ENCODE measurements around the gene PRDM2.

PRDM2 gene

DNA sequence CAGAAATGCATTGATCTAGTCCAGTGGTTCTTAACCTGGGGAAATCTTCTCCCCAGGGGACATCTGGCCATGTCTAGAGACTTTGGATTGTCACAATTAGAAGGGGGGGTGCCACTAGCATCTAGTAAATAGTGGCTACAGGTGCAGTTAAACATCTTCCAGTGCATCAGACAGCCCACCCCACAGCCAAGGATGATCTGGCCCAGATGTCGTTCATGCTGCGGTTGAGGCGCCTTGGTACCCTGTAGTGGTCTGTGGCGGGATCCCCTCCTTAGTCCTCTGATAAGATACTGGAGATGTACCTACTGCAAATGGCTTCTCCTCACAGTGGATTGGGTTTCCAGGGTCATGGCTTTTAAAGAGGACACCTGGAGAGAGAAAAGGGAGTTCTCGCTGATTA lies 69.8 kb downstream of the PRDM2 start:
- no peak for FAIRE-seq

DNA sequence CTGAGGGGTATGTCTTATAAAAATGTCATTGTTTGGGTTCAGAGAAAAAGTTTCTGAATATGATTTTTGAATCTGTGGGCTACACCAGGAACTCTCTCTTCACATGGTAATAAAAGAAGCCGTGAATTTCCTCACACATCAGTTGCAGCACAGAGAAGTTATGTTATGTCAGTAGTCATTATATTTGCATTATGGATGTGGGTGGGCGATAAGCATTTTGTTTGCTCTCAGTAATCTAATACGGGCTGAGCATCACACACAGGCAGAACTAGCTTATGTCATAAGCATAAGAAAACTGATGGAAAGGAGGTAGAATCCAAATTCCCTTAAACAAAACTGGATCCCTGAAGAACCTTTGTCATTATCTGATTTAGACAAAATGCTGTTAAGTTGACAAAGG lies 70.8 kb downstream of the PRDM2 start:
- no peak for FAIRE-seq

DNA sequence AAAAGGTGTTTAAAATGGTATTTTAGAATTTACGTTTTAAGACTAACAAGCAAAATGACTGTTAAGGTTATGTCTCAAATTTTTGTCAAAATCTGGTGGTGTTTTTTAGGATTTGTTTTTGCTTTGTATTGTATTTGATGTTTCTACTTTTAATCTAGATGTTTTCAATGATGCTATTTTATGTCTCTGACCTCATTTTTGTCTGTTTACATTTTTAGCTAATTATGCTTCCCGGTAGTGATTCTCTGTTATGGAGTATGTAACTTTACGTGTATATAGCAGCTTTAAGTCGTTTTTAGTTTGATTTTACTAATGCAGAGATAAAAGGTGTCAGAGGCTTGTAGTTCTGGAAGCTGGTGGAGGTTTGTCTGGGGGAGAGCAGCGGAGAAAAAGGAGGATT lies 71.8 kb downstream of the PRDM2 start:
- FAIRE-seq = no peak

DNA sequence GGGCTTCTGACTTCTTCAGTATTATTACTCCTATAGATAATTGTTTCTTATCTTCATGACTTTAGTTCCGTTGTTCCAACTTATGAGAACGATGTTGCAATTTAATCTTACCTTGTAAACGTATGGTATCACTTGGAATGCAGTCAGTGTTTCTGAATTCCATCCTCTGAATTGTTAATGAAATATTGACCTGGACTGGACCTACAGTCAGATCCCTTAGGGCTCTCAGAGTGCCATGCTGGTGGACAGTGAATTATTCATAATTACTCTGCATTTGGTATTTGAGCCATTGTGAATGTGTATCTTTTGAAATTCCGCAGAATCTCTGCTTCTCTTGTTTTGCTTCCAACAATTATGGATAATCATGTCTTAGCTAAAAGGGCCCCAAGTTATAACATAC lies 72.3 kb downstream of the PRDM2 start:
- no peak for FAIRE-seq

DNA sequence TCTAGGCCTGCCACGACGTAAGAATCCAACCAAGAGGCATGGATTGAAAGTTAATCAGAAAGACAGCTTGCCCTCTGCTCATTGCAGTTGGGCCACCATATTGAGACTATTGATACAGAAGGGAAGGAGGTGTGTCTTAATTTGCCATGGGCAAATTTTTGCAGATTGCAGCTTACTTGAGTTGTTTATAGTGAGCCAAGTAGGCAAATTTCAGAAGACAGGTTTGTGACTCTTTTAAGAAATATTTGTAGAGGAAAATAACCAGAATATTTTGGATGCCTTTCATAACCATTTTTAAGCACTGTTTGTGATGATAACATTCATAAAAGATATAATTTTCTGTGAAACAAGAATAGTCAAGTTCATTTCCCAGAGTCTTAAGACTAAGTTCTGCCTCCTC lies 74.1 kb downstream of the PRDM2 start:
- no peak for FAIRE-seq

DNA sequence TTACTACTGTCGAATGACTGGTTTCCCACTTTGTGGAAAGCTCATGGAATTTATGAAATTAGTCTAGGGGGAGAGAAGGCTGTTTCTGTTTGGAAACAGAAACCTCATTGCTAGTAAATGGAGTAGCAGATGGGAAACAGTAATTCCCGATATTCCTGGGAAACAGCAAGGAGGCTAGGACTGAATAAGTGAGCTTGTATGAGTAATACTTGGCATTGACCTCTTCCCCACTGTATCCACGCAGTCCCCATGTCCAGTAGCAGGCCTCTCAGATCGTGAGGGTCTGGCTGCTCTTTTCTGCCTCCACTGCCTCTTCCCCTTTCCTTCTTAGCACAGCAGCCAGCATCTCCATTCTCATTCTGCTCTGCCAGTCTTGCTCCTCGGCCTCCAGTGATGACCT lies 75.5 kb downstream of the PRDM2 start:
- FAIRE-seq = no peak

DNA sequence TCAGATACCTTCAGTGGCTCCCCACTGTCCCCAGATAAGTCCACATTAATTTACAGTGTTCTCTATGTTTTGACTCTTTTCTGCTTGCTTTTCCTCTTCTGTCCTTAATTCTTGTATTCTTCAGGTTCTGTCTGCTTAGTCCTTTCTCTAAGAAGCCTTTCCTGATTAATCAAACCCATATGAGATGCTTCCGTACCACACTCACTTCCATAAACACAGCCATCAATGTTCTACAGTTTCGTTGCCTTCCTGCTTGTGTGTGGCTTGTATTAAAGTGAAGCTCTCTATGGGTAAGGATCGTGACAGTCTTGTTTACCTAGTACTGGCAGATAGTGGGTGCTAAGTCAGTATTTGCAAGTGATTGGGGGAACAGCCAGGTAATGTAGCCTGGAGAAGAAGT lies 75.9 kb downstream of the PRDM2 start:
- FAIRE-seq = no peak

DNA sequence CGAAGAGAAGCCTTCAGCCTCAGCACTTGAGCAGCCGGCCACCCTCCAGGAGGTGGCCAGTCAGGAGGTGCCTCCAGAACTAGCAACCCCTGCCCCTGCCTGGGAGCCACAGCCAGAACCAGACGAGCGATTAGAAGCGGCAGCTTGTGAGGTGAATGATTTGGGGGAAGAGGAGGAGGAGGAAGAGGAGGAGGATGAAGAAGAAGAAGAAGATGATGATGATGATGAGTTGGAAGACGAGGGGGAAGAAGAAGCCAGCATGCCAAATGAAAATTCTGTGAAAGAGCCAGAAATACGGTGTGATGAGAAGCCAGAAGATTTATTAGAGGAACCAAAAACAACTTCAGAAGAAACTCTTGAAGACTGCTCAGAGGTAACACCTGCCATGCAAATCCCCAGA lies 78.4 kb downstream of the PRDM2 start:
- FAIRE-seq = no peak

DNA sequence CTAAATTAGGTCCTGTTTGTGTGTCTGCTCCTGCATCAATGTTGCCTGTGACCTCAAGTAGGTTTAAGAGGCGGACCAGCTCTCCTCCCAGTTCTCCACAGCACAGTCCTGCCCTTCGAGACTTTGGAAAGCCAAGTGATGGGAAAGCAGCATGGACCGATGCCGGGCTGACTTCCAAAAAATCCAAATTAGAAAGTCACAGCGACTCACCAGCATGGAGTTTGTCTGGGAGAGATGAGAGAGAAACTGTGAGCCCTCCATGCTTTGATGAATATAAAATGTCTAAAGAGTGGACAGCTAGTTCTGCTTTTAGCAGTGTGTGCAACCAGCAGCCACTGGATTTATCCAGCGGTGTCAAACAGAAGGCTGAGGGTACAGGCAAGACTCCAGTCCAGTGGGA lies 79.9 kb downstream of the PRDM2 start:
- no peak for FAIRE-seq

DNA sequence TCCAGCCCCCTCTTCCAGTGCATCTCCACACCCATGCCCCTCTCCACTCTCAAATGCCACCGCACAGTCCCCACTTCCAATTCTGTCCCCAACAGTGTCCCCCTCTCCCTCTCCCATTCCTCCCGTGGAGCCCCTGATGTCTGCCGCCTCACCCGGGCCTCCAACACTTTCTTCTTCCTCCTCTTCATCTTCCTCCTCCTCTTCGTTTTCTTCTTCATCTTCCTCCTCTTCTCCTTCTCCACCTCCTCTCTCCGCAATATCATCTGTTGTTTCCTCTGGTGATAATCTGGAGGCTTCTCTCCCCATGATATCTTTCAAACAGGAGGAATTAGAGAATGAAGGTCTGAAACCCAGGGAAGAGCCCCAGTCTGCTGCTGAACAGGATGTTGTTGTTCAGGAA lies 80.8 kb downstream of the PRDM2 start:
- FAIRE-seq = no peak

DNA sequence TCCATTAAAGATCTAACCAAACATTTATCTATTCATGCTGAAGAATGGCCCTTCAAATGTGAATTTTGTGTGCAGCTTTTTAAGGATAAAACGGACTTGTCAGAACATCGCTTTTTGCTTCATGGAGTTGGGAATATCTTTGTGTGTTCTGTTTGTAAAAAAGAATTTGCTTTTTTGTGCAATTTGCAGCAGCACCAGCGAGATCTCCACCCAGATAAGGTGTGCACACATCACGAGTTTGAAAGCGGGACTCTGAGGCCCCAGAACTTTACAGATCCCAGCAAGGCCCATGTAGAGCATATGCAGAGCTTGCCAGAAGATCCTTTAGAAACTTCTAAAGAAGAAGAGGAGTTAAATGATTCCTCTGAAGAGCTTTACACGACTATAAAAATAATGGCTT lies 81.2 kb downstream of the PRDM2 start:
- FAIRE-seq = no peak

DNA sequence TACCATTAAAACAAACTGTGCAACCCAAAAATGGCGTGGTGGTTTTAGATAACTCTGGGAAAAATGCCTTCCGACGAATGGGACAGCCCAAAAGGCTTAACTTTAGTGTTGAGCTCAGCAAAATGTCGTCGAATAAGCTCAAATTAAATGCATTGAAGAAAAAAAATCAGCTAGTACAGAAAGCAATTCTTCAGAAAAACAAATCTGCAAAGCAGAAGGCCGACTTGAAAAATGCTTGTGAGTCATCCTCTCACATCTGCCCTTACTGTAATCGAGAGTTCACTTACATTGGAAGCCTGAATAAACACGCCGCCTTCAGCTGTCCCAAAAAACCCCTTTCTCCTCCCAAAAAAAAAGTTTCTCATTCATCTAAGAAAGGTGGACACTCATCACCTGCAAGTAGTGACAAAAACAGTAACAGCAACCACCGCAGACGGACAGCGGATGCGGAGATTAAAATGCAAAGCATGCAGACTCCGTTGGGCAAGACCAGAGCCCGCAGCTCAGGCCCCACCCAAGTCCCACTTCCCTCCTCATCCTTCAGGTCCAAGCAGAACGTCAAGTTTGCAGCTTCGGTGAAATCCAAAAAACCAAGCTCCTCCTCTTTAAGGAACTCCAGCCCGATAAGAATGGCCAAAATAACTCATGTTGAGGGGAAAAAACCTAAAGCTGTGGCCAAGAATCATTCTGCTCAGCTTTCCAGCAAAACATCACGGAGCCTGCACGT lies 82.1 kb downstream of the PRDM2 start:
- no peak for FAIRE-seq

DNA sequence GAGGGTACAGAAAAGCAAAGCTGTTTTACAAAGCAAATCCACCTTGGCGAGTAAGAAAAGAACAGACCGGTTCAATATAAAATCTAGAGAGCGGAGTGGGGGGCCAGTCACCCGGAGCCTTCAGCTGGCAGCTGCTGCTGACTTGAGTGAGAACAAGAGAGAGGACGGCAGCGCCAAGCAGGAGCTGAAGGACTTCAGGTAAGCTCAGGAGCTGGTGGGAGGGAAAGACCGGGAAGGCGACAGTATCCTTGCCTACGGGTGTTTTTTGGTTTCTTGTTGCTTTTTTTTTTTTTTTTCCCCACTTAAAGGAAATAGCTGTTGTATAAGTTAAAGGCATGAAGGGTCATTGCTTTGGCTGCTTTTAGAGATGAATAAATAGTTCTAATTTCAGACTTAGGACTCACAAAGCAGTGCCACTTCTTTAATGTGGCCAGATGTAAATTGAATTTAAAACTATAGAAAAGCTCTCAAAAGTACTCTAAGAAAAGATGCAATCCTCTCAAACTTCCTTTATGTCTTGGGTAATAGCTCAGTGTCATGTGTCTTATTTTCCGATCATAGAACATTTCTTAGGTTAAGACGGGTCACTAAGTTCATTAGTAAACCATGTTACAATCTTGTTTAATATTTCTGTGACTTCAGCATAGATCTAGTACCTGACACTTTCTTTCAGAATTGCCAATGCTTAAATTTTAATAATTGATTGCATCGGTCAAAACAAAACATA lies 82.8 kb downstream of the PRDM2 start:
- FAIRE-seq = no peak

DNA sequence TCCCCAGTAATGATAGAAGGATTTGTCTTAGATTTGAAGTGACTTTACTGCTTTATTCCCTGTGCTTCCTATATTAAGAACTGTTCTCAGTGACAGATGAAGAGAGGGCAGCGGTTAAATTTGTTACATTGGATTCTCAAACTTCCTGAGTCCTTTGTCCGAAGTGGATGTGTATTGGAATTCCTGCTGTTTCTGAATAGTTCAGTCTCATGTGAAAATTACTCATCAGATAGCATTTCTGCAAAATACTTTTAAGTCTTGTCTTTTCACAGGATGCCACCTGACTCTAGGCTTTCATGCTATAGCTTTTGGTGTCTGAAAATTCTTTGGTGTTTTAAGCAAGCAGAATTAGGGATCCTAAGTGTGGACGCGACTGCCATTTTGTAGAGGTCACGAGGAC lies 83.6 kb downstream of the PRDM2 start:
- no peak for FAIRE-seq

DNA sequence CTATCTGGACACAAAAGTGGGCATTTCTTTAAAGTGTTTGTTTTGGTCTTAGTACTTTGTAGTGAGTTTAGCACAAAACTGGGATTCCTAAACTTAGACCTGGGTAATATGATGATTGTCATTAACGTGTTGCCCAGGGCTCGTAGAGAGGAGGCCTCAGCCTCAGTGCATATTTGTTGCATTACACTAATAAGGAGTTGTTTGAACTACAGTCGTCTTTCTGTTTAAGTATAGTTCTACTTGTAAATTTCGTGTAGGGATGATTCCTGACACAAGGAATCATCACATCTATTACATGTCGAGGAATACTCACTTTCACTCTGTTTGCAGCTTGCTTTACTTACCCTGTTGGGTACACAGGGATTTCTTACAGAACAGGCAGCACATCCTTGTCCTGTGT lies 85.0 kb downstream of the PRDM2 start:
- FAIRE-seq = no peak

DNA sequence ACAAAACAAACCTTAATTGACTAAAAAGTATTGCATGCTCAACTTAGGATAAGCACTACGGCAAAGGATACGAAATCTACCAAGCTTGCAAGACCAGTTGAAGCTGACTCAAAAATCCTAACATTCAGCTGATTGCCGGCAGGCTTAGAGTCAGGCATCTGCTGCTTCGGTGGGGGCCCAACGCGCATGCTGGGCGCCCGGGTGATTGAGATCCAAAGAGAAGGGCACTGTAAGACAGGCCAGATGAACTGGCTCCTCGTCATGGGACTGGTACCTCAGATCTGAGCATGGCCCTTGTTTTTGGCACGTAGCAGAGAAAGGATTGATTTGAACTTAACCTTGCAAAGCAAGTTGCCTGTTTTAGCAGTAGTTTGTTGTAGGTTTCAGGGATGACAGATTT lies 86.6 kb downstream of the PRDM2 start:
- no peak for FAIRE-seq

DNA sequence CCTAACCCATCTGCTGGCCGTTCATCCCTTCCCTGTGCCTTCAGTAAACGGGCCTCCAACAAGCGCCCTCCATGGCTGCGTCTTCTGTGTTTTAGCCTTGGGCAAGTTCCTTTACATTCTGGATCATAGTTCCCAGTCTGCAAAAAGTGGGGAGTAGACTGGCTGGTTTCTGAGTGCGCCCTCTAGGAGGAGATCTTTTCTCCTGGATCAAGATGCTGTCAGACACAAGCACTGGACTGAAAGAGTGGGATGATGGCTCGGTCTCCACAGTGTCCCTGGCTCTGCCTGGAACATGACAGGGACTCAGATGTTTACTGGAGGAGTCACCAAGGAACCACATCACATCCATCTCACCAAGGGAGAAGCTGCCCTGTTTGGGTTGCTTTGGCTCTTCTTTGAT lies 88.8 kb downstream of the PRDM2 start:
- FAIRE-seq = no peak

DNA sequence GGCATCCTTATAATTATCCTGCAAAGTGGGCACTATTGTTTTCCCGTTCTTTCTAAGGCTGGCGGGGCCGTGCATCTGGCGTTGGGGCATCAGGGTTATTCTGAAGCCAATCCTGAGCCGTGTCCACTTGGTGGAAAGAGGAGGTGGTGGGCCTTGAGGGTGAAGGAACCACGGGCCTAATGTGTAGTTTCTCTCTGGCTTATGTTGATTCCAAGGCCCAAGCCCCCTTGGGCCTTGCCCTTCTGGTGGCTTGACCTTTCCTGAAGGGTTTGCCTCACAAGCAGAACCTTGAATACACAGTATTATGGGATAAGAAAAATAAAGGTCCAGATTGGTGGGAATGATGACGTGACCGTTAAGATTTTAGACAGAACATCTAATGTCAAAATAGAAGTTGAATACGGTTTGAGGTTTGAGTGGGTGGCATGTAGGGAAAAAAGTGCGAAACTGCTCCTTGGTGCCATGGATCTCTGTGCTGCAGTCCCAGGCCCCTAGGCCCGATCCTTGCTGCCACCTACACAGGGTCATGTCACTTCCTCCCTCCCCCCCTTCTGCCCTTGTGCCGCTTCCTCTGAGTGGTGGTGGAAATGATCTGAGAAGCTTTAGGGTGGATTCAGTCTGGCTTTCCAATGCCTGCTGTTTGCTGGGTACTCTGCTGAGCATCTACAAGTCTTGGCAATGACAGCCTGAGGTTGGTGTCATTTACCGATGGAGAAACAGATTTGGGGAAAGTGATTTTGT lies 90.5 kb downstream of the PRDM2 start:
- no peak for FAIRE-seq

DNA sequence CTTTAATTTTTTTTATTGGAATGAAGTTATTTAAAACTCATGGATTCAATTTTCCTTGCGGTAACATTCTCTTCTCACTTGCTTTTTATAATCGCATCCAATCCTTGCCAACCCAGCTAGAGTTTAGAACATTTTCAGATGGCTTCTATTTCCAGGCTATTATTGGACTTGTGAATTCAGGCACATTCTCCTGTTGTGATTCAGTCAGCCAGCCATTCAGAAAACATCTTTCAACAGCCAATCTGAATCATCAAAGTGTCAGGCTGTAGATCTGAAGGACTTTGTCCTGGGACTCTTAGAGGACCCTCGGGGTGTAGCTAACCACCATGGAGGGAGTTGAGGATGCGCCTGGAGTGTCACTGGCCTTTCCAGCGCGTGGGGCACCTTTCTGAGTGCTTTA lies 92.4 kb downstream of the PRDM2 start:
- no peak for FAIRE-seq

DNA sequence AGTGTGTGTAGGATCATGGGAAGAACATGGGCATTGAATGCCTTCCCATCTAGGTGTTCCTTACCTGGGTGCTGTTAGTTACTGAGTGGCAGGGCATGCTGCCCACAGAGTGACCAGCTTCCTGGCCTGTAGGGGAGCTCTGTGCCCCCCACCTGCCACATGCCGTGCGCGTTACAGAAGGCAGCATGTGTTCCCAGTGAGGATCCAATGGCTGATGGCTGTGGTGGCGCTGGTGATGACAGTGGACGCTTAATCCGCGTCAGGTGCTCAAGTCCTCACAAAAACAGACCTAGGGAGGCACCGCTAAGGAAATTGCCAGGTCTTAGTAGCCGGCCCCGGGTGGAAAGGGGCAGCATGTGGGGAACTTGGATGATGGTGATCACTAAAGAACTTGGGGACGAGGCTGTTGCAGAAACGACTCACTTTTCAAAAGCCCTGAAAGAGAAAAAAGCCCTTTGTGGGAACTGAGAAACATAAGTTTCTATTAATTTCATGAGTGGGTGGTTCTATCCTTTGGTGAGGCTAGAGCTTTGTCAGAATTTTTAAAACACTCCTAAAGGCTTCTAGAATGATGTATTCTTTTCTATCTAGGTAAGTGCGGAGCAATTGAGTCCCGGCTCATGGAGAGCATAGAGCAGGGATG lies 93.2 kb downstream of the PRDM2 start:
- no peak for FAIRE-seq

DNA sequence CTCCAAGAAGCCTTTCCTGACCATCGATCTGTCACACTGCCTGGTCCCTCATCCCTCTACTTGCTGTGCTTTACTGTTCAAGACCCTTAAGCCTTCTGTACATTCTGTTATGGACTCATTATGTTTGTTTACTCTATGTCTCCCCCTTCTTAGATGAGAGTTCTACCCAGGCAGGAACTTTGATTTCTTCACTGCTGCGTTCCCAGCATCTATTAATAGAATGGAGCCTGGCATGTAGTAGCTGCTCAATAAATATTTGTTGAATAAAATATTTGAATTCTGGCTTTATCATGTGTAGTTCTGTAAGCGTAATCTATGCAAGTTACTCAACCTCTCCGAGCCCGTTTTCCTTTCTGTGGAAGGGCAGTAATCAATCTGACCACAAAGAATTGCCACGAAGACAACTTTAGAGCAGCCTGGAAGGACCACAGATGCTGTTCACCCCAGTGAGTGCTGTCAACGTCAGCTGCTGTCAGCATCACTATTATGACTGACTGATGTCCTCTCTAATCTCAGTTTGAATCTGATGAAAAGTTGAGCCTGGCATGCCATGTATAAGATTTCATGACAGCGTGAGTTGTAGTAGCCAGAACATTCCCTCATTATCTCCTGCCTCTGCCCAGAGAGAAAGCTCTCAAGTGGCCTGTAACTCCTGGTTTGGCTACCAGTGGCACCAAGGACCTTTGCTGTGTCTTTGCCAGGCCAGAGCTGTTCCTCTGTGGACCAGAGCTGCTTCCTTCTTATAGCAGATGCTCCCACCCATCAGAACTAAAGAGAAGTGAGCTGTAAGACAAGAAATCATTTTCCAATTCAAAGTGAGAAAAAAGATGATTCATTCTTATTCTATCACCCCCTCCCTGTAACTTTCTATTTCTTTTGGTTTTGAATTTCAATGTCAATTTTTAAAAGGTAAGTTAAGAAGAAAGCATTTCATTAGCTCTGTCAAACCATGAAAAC lies 94.5 kb downstream of the PRDM2 start:
- no peak for FAIRE-seq

DNA sequence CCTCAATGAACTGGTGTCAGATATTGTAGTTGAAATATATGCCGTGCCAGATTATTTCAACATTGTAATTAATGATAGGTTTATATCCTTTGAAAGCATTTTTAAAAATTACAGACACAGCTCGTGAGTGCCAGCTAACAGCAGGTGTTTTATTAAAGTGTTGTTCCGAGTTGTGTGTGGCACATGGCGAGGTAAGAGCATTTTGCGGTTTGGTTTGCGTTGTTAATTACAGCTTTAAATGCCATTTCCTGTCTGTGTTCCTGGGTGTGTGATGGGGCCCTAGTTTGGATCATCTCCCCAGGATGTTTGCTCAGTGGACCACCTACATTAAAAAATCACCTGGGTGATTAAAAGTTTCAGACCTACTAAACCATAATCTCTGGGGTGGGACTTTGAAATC lies 97.4 kb downstream of the PRDM2 start:
- no peak for FAIRE-seq

DNA sequence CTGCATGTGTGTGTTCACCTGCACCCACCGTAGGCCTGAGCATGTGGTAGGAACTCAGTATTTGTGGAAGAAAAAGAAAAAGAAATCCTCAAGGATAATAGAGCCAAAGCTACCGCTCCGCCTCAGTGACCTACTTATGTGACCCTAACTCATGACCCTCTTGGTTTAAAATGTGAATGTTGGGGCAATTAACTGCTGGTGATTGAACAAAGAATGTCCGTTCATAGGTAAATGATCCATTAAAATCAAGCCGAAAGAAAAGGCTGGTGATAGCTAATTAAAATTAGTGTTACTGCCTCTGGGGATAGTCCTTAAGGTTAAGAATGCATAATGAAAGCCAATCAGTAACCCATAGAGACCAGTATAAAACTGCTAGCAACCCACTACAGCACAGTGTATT lies 98.1 kb downstream of the PRDM2 start:
- FAIRE-seq = no peak

Measured in A204.1 (cell line).